Camera-type eye (tissue), 1 donor: ENCODE results near the gene GLE1. TPM values are rescaled to one million over a fixed set of nuclear protein-coding genes. Genes with fewer than 3 reads are reported as not detected.

Source experiments
- total RNA-seq: library from RNA; depleted of rRNA; stranded (reverse); fragments of >200 nt; gene quantifications from one replicate; pipeline ENCODE4 v1.2.3, GENCODE V29; 2014

GLE1 gene, protein sequence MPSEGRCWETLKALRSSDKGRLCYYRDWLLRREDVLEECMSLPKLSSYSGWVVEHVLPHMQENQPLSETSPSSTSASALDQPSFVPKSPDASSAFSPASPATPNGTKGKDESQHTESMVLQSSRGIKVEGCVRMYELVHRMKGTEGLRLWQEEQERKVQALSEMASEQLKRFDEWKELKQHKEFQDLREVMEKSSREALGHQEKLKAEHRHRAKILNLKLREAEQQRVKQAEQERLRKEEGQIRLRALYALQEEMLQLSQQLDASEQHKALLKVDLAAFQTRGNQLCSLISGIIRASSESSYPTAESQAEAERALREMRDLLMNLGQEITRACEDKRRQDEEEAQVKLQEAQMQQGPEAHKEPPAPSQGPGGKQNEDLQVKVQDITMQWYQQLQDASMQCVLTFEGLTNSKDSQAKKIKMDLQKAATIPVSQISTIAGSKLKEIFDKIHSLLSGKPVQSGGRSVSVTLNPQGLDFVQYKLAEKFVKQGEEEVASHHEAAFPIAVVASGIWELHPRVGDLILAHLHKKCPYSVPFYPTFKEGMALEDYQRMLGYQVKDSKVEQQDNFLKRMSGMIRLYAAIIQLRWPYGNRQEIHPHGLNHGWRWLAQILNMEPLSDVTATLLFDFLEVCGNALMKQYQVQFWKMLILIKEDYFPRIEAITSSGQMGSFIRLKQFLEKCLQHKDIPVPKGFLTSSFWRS
- total RNA-seq, result 29.6 TPM

GRCh38 chr9:128504485-128505413 lies at the start of gene GLE1:
Gene GLE1 (plus strand): TSS chr9:128504719. CDS start chr9:128504806, 87 bp downstream.

GRCh38 chr9:128455849-128456612 lies 48.5 kb upstream of the GLE1 start, which contains the start of gene ODF2:
Gene ODF2 (plus strand): TSS chr9:128456006. CDS start chr9:128456092, 86 bp downstream.

DNA sequence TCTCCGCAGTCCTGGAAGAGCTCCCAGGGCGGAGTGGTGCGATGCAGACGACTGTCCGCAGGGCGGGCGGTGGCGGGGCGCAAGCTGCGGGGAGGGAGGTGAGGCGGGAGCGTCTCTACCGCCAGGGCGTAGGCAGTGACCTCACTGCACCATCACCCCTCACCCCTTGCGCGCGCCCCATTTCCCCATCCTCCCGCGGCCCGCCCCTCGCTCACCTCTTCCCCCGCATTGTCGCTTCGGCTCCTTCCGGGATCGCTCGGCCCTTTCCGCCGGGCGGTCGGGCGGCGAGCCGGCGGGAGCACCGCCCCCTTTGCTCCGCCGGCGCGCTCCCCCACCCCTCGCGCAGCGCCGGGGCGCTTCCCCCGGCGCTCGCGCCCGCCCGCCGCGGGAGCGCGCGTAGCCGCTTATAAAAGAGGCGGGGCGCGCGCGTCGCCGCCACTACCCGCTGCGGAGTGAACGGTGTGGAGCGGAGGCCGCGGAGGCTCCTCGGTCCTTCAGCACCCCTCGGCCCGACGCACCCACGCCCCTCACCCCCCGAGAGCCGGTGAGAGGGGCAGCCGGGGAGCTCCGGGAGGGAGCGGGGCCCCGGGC lies 47.7 kb downstream of the GLE1 start, which contains the start of gene SPTAN1:
TSS of gene SPTAN1 (plus strand) at position 435 of the 591 bp plus-strand sequence. CDS start 14,154 bp downstream, outside the sequence.

Other genes starting within 250 kb of the GLE1 start
- 167 TPM for gene GOLGA2, start 228.7 kb upstream of the GLE1 start, total RNA-seq
- 20.0 TPM for gene SWI5, start 228.4 kb upstream of the GLE1 start, total RNA-seq
- gene TRUB2, start 182.3 kb upstream of the GLE1 start, total RNA-seq, result 10.4 TPM
- gene COQ4, start 181.9 kb upstream of the GLE1 start, total RNA-seq, result 39.9 TPM
- gene SLC27A4, start 164.2 kb upstream of the GLE1 start, total RNA-seq, result 15.4 TPM
- gene URM1, start 133.3 kb upstream of the GLE1 start, total RNA-seq, result 22.7 TPM
- gene CERCAM, start 83.9 kb upstream of the GLE1 start, total RNA-seq, result 50.6 TPM
- 39.6 TPM for gene ODF2, start 48.7 kb upstream of the GLE1 start, total RNA-seq
- 528 TPM for gene SPTAN1, start 47.9 kb downstream of the GLE1 start, total RNA-seq
- 43.9 TPM for gene DYNC2I2, start 152.1 kb downstream of the GLE1 start, total RNA-seq
- gene SET, start 184.5 kb downstream of the GLE1 start, total RNA-seq, result 355 TPM
- 8.7 TPM for gene PKN3, start 197.8 kb downstream of the GLE1 start, total RNA-seq
- gene ZDHHC12, start 219.4 kb downstream of the GLE1 start, total RNA-seq, result 10.9 TPM